Lower leg skin (tissue), 4 donors: Measurements from ENCODE around the gene KLRC4. TPM values are rescaled to one million over a fixed set of nuclear protein-coding genes. Genes with fewer than 3 reads are reported as not detected.
A peak's percentile ranks its signal among the peaks of the same experiment; 100 is the strongest.
"Not testable (repeated sequence)": the region's sequence is repeated elsewhere in the genome, so short reads cannot be mapped to it uniquely, and the experiment has no call there.

Source experiments
- DNase-seq, 2 donors: peaks; one replicate each; pipeline ENCODE4 v3.0.0-alpha.2; 2019; ENCODE audit warnings: low spot score in 2 of 2
- H3K4me3 ChIP-seq: fragments of 200-600 bp; sonication (generic); 2 replicates; pipeline ENCODE4 v1.5.1; 2017; ENCODE audit warnings: mild to moderate bottlenecking, low read depth; ENCODE audit not compliant: poor library complexity, severe bottlenecking
- CTCF ChIP-seq, 3 donors: fragments of 450-650 bp; IDR thresholded peaks; one replicate each; pipeline ENCODE4 v1.5.1; 2016; ENCODE audit warnings: antibody characterized with exemption in 3 of 3, mild to moderate bottlenecking in 3 of 3, moderate library complexity in 2 of 3
- POLR2A ChIP-seq, 2 donors: fragments of 450-650 bp; IDR thresholded peaks; one replicate each; pipeline ENCODE4 v1.6.1; 2016 to 2017; ENCODE audit warnings: antibody characterized with exemption in 2 of 2, mild to moderate bottlenecking in 1 of 2, moderate library complexity in 1 of 2
- WGBS, 2 donors: methylation state at CpG; one replicate each; pipeline ENCODE4 v1.1.5; 2018; 5-methylcytosine and 5-hydroxymethylcytosine counted together
- intact Hi-C: fragments of 100-400 bp; cut with DNase I; formaldehyde crosslinking; loops from one replicate; pipeline ENCODE4 v1.15.0; 2023; ENCODE audit warnings: low total_unique reads
- total RNA-seq, 4 donors: library from RNA; depleted of rRNA; stranded (reverse); fragments of >200 nt; gene quantifications; one replicate each; pipeline ENCODE4 v1.1.0, GENCODE V29; 2016

Gene KLRC4
- total RNA-seq, 4 donors from 2014 or later, result not detected

- H3K4me3 ChIP-seq, result no peak overlapping the region
- intact Hi-C loops, result no loop called here
- DNase-seq, result no peak
- 58 to 65% methylated on average over 2 of the region's 2 CpGs for WGBS, 2 donors
- TF ChIP-seq POLR2A (IDR thresholded peaks at IDR 0.05) (no peak), CTCF (IDR thresholded peaks at IDR 0.05) (no peak)
These were observed 12.3 kb downstream of the KLRC4 start for GRCh38 chr12:10397296-10397695.

- 80 to 91% methylated on average over 15 of the region's 15 CpGs for WGBS, 2 donors
- H3K4me3 ChIP-seq, intact Hi-C loops, DNase-seq: not testable (repeated sequence)
These were observed 13.4 kb downstream of the KLRC4 start for GRCh38 chr12:10396176-10396575.

GRCh38 chr12:10395390-10395998, 14.1 kb downstream of the KLRC4 start:
- peak in 1 of 2 donors; percentile 43 for DNase-seq
- H3K4me3 ChIP-seq, result no peak overlapping the region
- intact Hi-C loops, result no loop called here
- TF ChIP-seq POLR2A (IDR thresholded peaks at IDR 0.05), result no peak
- TF ChIP-seq CTCF (IDR thresholded peaks at IDR 0.05), result no peak
- WGBS, 2 donors, result 19 to 30% methylated on average over 6 of the region's 6 CpGs

GRCh38 chr12:10394531-10395152, 14.9 kb downstream of the KLRC4 start:
- H3K4me3 ChIP-seq, intact Hi-C loops, DNase-seq: not testable (repeated sequence)
- 75 to 76% methylated on average over 11 of the region's 11 CpGs for WGBS, 2 donors

- no peak for TF ChIP-seq POLR2A (IDR thresholded peaks at IDR 0.05)
- TF ChIP-seq CTCF (IDR thresholded peaks at IDR 0.05), result no peak
- no peak overlapping the region for H3K4me3 ChIP-seq
- 51 to 54% methylated on average over 3 of the region's 3 CpGs for WGBS, 2 donors
- DNase-seq, result no peak
- intact Hi-C loops, result no loop called here
These were observed 16.3 kb downstream of the KLRC4 start for GRCh38 chr12:10393291-10393690.

- peak; percentile 80 to 90 for DNase-seq
- TF ChIP-seq POLR2A (IDR thresholded peaks at IDR 0.05), result no peak
- no peak for TF ChIP-seq CTCF (IDR thresholded peaks at IDR 0.05)
- H3K4me3 ChIP-seq, result no peak overlapping the region
- 34 to 38% methylated on average over 7 of the region's 7 CpGs for WGBS, 2 donors
- intact Hi-C loops, result no loop called here
These were observed 17.1 kb downstream of the KLRC4 start for GRCh38 chr12:10392394-10392930.

- intact Hi-C loops, H3K4me3 ChIP-seq, DNase-seq: not testable (repeated sequence)
- 92 to 96% methylated on average over 7 of the region's 7 CpGs for WGBS, 2 donors
These were observed 18.6 kb downstream of the KLRC4 start for GRCh38 chr12:10390991-10391390.
